ENCODE measurements around the gene RTKN. TPM values are rescaled to one million over a fixed set of nuclear protein-coding genes. Genes with fewer than 3 reads are reported as not detected.
A peak's percentile ranks its signal among the peaks of the same experiment; 100 is the strongest.

The RTKN gene
- total and polyA plus RNA-seq, 2 of the 13 experiments (the other 11 are each of a cell fraction or from before 2014, with no cell fraction given), result 159 to 166 TPM

GRCh38 chr2:74447230-74447999 is 5.7 kb upstream of the RTKN start (continued):
- TF ChIP-seq ZBTB40 (IDR thresholded peaks at IDR 0.05), result no peak
- no peak; the same call in 1 of the 2 replicates for TF ChIP-seq ZBTB40 (CRISPR knock-in tag; IDR thresholded peaks at IDR 0.05)
- no peak for TF ChIP-seq ZNF562 (CRISPR knock-in tag; IDR thresholded peaks at IDR 0.05; ENCODE audit: borderline replicate concordance)
- peak; percentile 54; the same call in 1 of the 2 replicates for TF ChIP-seq ZBTB7B (CRISPR knock-in tag; IDR thresholded peaks at IDR 0.05)
- TF ChIP-seq ZNF569 (CRISPR knock-in tag; IDR thresholded peaks at IDR 0.05; ENCODE audit: borderline replicate concordance), result no peak; the same call in 1 of the 2 replicates
- TF ChIP-seq ZFYVE20 (CRISPR knock-in tag; IDR thresholded peaks at IDR 0.05; ENCODE audit: borderline replicate concordance, low read depth), result no peak
- no peak for TF ChIP-seq MZF1 (CRISPR knock-in tag; IDR thresholded peaks at IDR 0.05; ENCODE audit: borderline replicate concordance)
- no peak for TF ChIP-seq AGO2 (optimal IDR thresholded peaks at IDR 0.05; ENCODE audit: low read depth, low read length)
- peak; percentile 81 for TF ChIP-seq HNF4G (IDR thresholded peaks at IDR 0.05; ENCODE audit: borderline replicate concordance, low read depth, low read length)
- peak; percentile 78; the same call in 1 of the 2 replicates for TF ChIP-seq HNF4G (CRISPR knock-in tag; IDR thresholded peaks at IDR 0.05; ENCODE audit: borderline replicate concordance, low read depth)
- peak; percentile 59; the same call in 1 of the 2 replicates for TF ChIP-seq NCOA2 (CRISPR knock-in tag; IDR thresholded peaks at IDR 0.05)
- TF ChIP-seq E2F2 (CRISPR knock-in tag; IDR thresholded peaks at IDR 0.05; ENCODE audit: borderline replicate concordance), result no peak
- no peak for TF ChIP-seq USF2 (IDR thresholded peaks at IDR 0.05; ENCODE audit: low read depth, low read length)
- no peak for TF ChIP-seq USF2 (CRISPR knock-in tag; IDR thresholded peaks at IDR 0.05; ENCODE audit: borderline replicate concordance)
